CD4-positive, alpha-beta memory T cell (primary cell): ENCODE measurements around the gene GSTO2. TPM values are rescaled to one million over a fixed set of nuclear protein-coding genes. Genes with fewer than 3 reads are reported as not detected.

ENCODE experiments used
- CTCF ChIA-PET: fragments of 350-600 bp; sonication (Branson Sonifier 250); formaldehyde crosslinking; loops from one replicate; lab custom pipeline; 2021; ENCODE audit warnings: inconsistent platforms; ENCODE audit not compliant: partially characterized antibody; lab: Charles Lee
- POLR2A ChIA-PET: fragments of 350-600 bp; sonication (Branson Sonifier 250); formaldehyde crosslinking; loops from one replicate; lab custom pipeline; 2021; ENCODE audit not compliant: partially characterized antibody; lab: Charles Lee
- DNase-seq, 5 donors: peaks; one replicate each; pipeline versions ENCODE4 v3.0.0 to v3.0.0-alpha.2; 2020 to 2022; ENCODE audit warnings: mixed read lengths in 1 of 5
- H3K27ac ChIP-seq: one replicate; pipeline ENCODE4 v1.7.0; 2013; ENCODE audit warnings: low read depth, low read length
- H3K27me3 ChIP-seq: 2 replicates; pipeline ENCODE4 v1.7.0; 2013; ENCODE audit warnings: mild to moderate bottlenecking, low read length, moderate library complexity; ENCODE audit not compliant: insufficient read depth
- H3K36me3 ChIP-seq: 2 replicates; pipeline ENCODE4 v1.7.0; 2013; ENCODE audit warnings: mild to moderate bottlenecking, low read length, moderate library complexity; ENCODE audit not compliant: insufficient read depth
- H3K4me1 ChIP-seq: 2 replicates; pipeline ENCODE4 v1.7.0; 2013; ENCODE audit warnings: mild to moderate bottlenecking, low read length, moderate library complexity; ENCODE audit not compliant: insufficient read depth
- H3K4me3 ChIP-seq, 2 donors: one replicate each; pipeline ENCODE4 v1.7.0; 2013; ENCODE audit warnings: low read length in 2 of 2, mild to moderate bottlenecking in 1 of 2
- H3K9me3 ChIP-seq, 2 donors: one replicate each; pipeline ENCODE4 v1.7.0; 2013; ENCODE audit warnings: low read length in 2 of 2, control low read depth in 1 of 2; ENCODE audit not compliant: control insufficient read depth in 1 of 2
- H3K27ac Mint-ChIP-seq, 7 donors: one replicate each; pipeline ENCODE4 v1.8.0; 2020 to 2021; ENCODE audit warnings: mixed read lengths in 7 of 7, mild to moderate bottlenecking in 6 of 7, inconsistent platforms in 3 of 7, moderate library complexity in 3 of 7
- H3K27me3 Mint-ChIP-seq, 2 donors: one replicate each; pipeline ENCODE4 v1.8.0; 2020 to 2021; ENCODE audit warnings: mixed read lengths in 2 of 2
- H3K36me3 Mint-ChIP-seq, 2 donors: one replicate each; pipeline ENCODE4 v1.8.0; 2020 to 2021; ENCODE audit warnings: mixed read lengths in 2 of 2, inconsistent platforms in 1 of 2, mild to moderate bottlenecking in 1 of 2
- H3K4me1 Mint-ChIP-seq, 4 donors: one replicate each; pipeline ENCODE4 v1.8.0; 2020 to 2021; ENCODE audit warnings: mixed read lengths in 4 of 4, mild to moderate bottlenecking in 1 of 4
- H3K4me3 Mint-ChIP-seq, 8 donors: one replicate each; pipeline ENCODE4 v1.8.0; 2020 to 2021; ENCODE audit warnings: mixed read lengths in 8 of 8, mild to moderate bottlenecking in 7 of 8, moderate library complexity in 6 of 8, inconsistent platforms in 3 of 8
- H3K9me3 Mint-ChIP-seq, 8 donors: one replicate each; pipeline ENCODE4 v1.8.0; 2020 to 2021; ENCODE audit warnings: mixed read lengths in 8 of 8, mild to moderate bottlenecking in 5 of 8, inconsistent platforms in 3 of 8, moderate library complexity in 1 of 8
- intact Hi-C: fragments of 100-400 bp; cut with micrococcal nuclease; formaldehyde crosslinking; loops from one replicate; pipeline ENCODE4 v1.15.1; 2023
- polyA plus RNA-seq, 2 donors: library from polyadenylated mRNA; unstranded; fragments of 300-500 nt; fragmentation: Illumina TruSeq; gene quantifications; one replicate each; pipeline ENCODE4 v1.2.3, GENCODE V29; 2021
- total RNA-seq, 2 experiments: library from RNA; stranded (reverse); gene quantifications; one replicate each; pipeline ENCODE4 v1.2.3, GENCODE V29; 2021

The GSTO2 gene
- total and polyA plus RNA-seq, 4 experiments from 2014 or later = 0.94 to 2.3 (median 1.4) TPM

DNA sequence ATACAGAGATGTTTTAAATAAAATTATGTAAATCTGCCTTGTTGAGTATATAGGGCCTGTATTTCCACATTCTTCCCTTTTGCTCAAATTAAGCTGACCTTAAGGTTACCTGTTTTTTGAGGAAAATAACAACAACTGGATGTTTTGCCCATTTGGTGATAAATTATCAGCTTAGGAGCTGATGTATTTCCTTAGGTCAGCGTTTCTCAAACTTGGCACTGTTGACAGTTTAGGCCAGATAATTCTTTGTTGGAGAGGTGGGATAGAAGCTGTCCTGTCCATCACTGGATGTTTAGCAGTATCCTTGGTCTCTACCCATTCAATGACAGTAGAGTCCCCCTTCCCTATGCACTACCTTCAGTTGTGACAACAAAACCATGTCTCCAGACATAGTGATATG, 7.2 kb downstream of the GSTO2 start:
- no peaks in the 10 kb centered on the region for H3K9me3 Mint-ChIP-seq
- no peak overlapping the region for H3K4me3 ChIP-seq
- no peak overlapping the region for H3K4me3 Mint-ChIP-seq
- intact Hi-C loops = no loop called here
- no peak for DNase-seq
- no peaks in the 10 kb centered on the region for H3K36me3 Mint-ChIP-seq
- H3K27me3 Mint-ChIP-seq = peaks cover 9 to 10% of the 10 kb centered on the region in 2 donors
- no peak overlapping the region for H3K27ac Mint-ChIP-seq
- no peaks in the 10 kb centered on the region for H3K27me3 ChIP-seq
- POLR2A ChIA-PET = interaction anchor here (1.1 kb wide), 1 partner anchor 10 kb away, joined by 3 read pairs; no protein-coding TSS in a partner anchor
- peaks cover 11% of the 10 kb centered on the region for H3K4me1 ChIP-seq
- no peaks in the 10 kb centered on the region for H3K36me3 ChIP-seq
- H3K4me1 Mint-ChIP-seq = no peaks in the 10 kb centered on the region
- H3K9me3 ChIP-seq = no peaks in the 10 kb centered on the region
- no peak overlapping the region for H3K27ac ChIP-seq
- CTCF ChIA-PET = interaction anchor here (1.0 to 9.2 kb wide), 11 partner anchors 13 to 77 kb away, joined by 3 to 202 read pairs (median 23); partner anchors contain the start of genes CFAP43, CFAP58 and GSTO1

DNA sequence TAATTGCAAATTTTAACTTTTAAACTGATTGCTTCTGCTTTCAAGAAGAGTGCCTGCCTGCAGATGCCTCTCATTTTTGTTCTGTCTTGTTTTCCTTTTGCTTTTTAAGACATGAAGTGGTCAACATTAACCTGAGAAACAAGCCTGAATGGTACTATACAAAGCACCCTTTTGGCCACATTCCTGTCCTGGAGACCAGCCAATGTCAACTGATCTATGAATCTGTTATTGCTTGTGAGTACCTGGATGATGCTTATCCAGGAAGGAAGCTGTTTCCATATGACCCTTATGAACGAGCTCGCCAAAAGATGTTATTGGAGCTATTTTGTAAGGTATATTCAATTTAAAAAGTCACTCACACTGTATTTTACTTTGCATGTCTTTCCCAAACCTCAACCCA, 8.8 kb downstream of the GSTO2 start:
- no peaks in the 10 kb centered on the region for H3K36me3 Mint-ChIP-seq
- intact Hi-C loops = no loop called here
- H3K4me1 ChIP-seq = peaks cover 11% of the 10 kb centered on the region
- H3K4me3 Mint-ChIP-seq = no peak overlapping the region
- H3K4me3 ChIP-seq = no peak overlapping the region
- no peak for DNase-seq
- H3K27ac Mint-ChIP-seq = no peak overlapping the region
- H3K9me3 ChIP-seq = no peaks in the 10 kb centered on the region
- peaks cover 9 to 10% of the 10 kb centered on the region in 2 donors for H3K27me3 Mint-ChIP-seq
- H3K36me3 ChIP-seq = no peaks in the 10 kb centered on the region
- ChIA-PET CTCF (interaction anchor here (1.2 to 9.2 kb wide), 5 partner anchors 13 to 74 kb away, joined by 3 to 202 read pairs (median 4); no protein-coding TSS in a partner anchor), POLR2A (interaction anchor here (0.6 to 0.8 kb wide), 2 partner anchors 9 to 22 kb away, joined by 3 read pairs; partner anchors contain the start of gene GSTO2)
- H3K27ac ChIP-seq = no peak overlapping the region
- no peaks in the 10 kb centered on the region for H3K4me1 Mint-ChIP-seq
- H3K9me3 Mint-ChIP-seq = no peaks in the 10 kb centered on the region
- H3K27me3 ChIP-seq = no peaks in the 10 kb centered on the region

DNA sequence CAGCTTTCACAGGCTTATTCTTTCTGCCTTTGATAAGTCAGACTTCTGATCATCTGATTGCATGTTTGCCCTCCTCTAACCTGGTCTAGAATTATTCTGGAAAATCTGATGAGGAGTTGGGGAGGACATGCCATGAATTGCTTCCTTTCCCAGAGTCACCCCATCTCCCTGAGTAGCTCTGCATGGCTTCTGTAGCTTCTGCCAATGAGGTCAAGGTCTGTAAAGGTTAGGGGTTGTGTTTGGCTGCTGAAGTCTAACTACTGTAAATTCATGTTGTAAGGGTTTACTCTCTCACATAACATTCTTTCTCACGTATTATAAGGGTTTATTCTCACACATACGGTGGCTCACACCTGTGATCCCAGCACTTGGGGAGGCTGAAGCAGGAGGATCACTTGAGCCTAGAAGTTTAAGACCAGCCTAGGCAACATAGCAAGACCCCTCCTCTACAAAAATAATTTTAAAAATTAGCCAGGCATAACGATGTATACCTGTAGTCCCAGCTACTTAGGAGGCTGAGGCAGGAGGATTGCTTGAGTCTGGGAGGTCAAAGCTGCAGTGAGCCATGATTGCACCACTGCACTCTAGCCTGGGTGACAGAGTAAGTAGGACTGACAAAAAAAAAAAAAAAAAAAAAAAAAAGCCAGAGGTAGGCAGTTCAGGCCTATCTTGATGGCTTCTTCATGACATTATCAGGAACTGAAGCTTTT, 10.7 kb downstream of the GSTO2 start:
- POLR2A ChIA-PET = no interaction called here
- intact Hi-C loops = no loop called here
- Histone ChIP-seq H3K4me1 (peaks cover 5% of the 10 kb centered on the region), H3K36me3 (no peaks in the 10 kb centered on the region), H3K27ac (no peak overlapping the region), H3K4me3 (no peak overlapping the region), H3K9me3 (no peaks in the 10 kb centered on the region), H3K27me3 (no peaks in the 10 kb centered on the region)
- Mint-ChIP-seq H3K4me3 (no peak overlapping the region), H3K27me3 (peaks cover 9 to 10% of the 10 kb centered on the region in 2 donors), H3K27ac (no peak overlapping the region), H3K4me1 (no peaks in the 10 kb centered on the region), H3K36me3 (no peaks in the 10 kb centered on the region), H3K9me3 (no peaks in the 10 kb centered on the region)
- DNase-seq = no peak
- CTCF ChIA-PET = interaction anchor here (1.2 to 9.2 kb wide), 2 partner anchors 11 to 59 kb away, joined by 5 to 202 read pairs; partner anchors contain the start of gene ITPRIP

DNA sequence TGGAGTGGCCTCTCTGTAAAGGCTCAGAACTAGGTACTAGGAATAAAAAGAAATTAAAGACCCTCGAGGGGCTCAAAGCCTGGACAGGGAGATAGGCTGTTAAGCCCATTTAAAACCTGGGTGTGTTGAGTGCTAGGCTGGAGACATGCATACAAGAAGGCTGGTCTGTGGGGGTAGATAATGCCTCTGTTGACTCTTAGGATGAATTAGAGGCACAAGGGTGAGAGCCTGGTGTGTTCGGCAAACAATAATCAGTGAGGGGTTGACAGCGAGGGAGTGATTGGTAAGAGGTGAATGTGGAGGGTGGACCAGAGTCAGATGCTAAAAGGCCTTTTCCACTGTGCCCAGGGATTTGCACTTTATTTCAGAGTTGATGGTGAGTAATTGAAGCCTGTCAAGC, 12.7 kb downstream of the GSTO2 start:
- Histone ChIP-seq H3K36me3 (no peaks in the 10 kb centered on the region), H3K27ac (no peak overlapping the region), H3K9me3 (no peaks in the 10 kb centered on the region), H3K27me3 (no peaks in the 10 kb centered on the region), H3K4me1 (no peaks in the 10 kb centered on the region), H3K4me3 (no peak overlapping the region)
- Mint-ChIP-seq H3K27me3 (peaks cover 0 to 6% of the 10 kb centered on the region in 2 donors), H3K36me3 (no peaks in the 10 kb centered on the region), H3K27ac (no peak overlapping the region), H3K4me1 (no peaks in the 10 kb centered on the region), H3K4me3 (no peak overlapping the region), H3K9me3 (no peaks in the 10 kb centered on the region)
- CTCF ChIA-PET = interaction anchor here (2.1 to 9.2 kb wide), 2 partner anchors 9 to 10 kb away, joined by 26 to 202 read pairs; no protein-coding TSS in a partner anchor
- POLR2A ChIA-PET = no interaction called here
- intact Hi-C loops = no loop called here
- DNase-seq = no peak

DNA sequence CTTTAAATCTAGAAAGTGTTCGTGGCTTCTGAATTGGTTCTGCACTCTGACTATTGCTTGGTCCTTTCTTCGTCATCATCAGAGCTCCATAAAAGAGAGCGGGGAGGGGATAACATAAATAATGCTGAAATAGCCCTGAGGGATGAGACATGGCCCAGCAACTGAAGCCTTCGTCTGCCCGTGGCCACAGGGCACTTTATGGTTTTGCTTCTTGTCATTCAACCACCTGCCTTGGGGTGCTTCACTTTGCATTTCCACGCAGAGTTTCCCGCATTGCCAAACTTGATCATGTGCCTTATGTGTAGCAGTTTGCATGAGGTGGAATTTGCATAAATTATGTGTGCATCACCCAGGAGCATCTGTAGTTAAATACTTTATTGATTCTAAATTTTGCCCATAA, 15.9 kb downstream of the GSTO2 start:
- H3K9me3 Mint-ChIP-seq = no peaks in the 10 kb centered on the region
- H3K4me1 Mint-ChIP-seq = no peaks in the 10 kb centered on the region
- no peaks in the 10 kb centered on the region for H3K9me3 ChIP-seq
- intact Hi-C loops = no loop called here
- no peak overlapping the region for H3K27ac Mint-ChIP-seq
- no peak for DNase-seq
- no peak overlapping the region for H3K4me3 ChIP-seq
- H3K36me3 Mint-ChIP-seq = no peaks in the 10 kb centered on the region
- ChIA-PET POLR2A (no interaction called here), CTCF (interaction anchor here (2.4 to 17.3 kb wide), 3 partner anchors 8 to 65 kb away, joined by 19 to 481 read pairs (median 202); partner anchors contain the start of gene CFAP58)
- no peaks in the 10 kb centered on the region for H3K4me1 ChIP-seq
- H3K27me3 ChIP-seq = no peaks in the 10 kb centered on the region
- no peak overlapping the region for H3K27ac ChIP-seq
- peaks cover 7 to 12% of the 10 kb centered on the region in 2 donors for H3K27me3 Mint-ChIP-seq
- no peak overlapping the region for H3K4me3 Mint-ChIP-seq
- H3K36me3 ChIP-seq = no peaks in the 10 kb centered on the region

DNA sequence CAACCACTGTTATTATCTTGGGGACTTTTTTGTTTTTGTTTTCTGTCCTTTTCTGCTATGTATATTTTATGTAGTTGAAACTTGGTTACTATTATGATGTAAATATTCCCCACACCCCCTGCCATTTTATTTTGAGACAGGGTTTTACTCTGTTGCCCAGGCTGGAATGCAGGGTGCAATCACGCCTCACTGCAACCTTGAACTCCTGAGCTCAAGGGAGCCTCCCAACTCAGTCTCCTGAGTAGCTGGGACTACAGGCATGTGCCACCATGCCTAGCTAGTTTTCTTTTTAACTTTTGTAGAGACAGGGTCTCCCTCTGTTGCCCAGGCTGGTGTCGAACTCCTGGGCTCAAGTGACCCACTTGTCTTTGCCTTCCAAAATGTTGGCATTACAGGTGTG, 18.0 kb downstream of the GSTO2 start:
- no peak for DNase-seq
- Histone ChIP-seq H3K27ac (no peak overlapping the region), H3K27me3 (no peaks in the 10 kb centered on the region), H3K4me1 (peaks cover 5% of the 10 kb centered on the region), H3K4me3 (no peak overlapping the region), H3K36me3 (no peaks in the 10 kb centered on the region), H3K9me3 (no peaks in the 10 kb centered on the region)
- no peaks in the 10 kb centered on the region for H3K36me3 Mint-ChIP-seq
- intact Hi-C loops = no loop called here
- CTCF ChIA-PET = interaction anchor here (2.1 to 17.3 kb wide), 3 partner anchors 10 to 63 kb away, joined by 11 to 481 read pairs (median 202); partner anchors contain the start of gene CFAP58
- no peaks in the 10 kb centered on the region for H3K9me3 Mint-ChIP-seq
- POLR2A ChIA-PET = interaction anchor here (1.2 kb wide), 1 partner anchor 12 kb away, joined by 4 read pairs; no protein-coding TSS in a partner anchor
- peaks cover 4 to 6% (median 5%) of the 10 kb centered on the region in 4 donors for H3K4me1 Mint-ChIP-seq
- peaks cover 11 to 17% of the 10 kb centered on the region in 2 donors for H3K27me3 Mint-ChIP-seq
- no peak overlapping the region for H3K4me3 Mint-ChIP-seq
- no peak overlapping the region for H3K27ac Mint-ChIP-seq

DNA sequence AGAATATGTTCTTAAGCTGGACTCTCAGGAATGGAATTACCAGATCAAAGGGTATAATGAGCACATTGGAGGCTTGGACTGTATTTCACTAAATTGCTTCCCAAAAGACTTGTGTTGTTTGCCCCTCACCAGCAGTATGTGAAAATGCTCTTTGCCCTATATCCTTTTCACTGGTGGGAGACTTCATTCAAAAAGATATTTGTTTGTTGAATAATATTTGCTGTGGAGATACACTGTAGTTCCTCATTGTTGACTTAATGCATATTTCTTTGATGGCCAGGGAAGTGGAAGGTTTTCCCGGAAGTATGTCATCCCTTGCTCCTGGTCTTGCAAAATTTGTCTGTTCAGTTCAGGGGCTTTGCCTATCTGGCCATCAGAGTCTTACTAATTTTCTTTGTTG, 19.4 kb downstream of the GSTO2 start:
- peaks cover 4 to 6% (median 5%) of the 10 kb centered on the region in 4 donors for H3K4me1 Mint-ChIP-seq
- no peaks in the 10 kb centered on the region for H3K9me3 ChIP-seq
- no peaks in the 10 kb centered on the region for H3K27me3 ChIP-seq
- no peak overlapping the region for H3K4me3 ChIP-seq
- no peak for DNase-seq
- peaks cover 11 to 17% of the 10 kb centered on the region in 2 donors for H3K27me3 Mint-ChIP-seq
- ChIA-PET CTCF (interaction anchor here (1.3 to 17.3 kb wide), 4 partner anchors 10 to 62 kb away, joined by 4 to 481 read pairs (median 104); partner anchors contain the start of gene CFAP58), POLR2A (no interaction called here)
- H3K9me3 Mint-ChIP-seq = no peaks in the 10 kb centered on the region
- no peaks in the 10 kb centered on the region for H3K36me3 Mint-ChIP-seq
- intact Hi-C loops = no loop called here
- no peak overlapping the region for H3K27ac ChIP-seq
- H3K4me3 Mint-ChIP-seq = no peak overlapping the region
- H3K4me1 ChIP-seq = peaks cover 5% of the 10 kb centered on the region
- H3K27ac Mint-ChIP-seq = no peak overlapping the region
- H3K36me3 ChIP-seq = no peaks in the 10 kb centered on the region
